SK-N-SH treated with all-trans-retinoic acid at 6 μM for 48 hours (cell line): Measurements from ENCODE around the gene OR10G7.

ENCODE experiments used
- ATAC-seq: fragments of 200-7000 bp; cut with Tn5 transposase; 3 replicates; pipeline ENCODE4 v1.9.1; 2020; ENCODE audit warnings: mild to moderate bottlenecking, moderate library complexity
- ARNTL ChIP-seq: fragments of 450-650 bp; formaldehyde crosslinking; IDR thresholded peaks from 2 replicates; pipeline ENCODE4 v1.5.0; 2020; ENCODE audit warnings: low read depth, mild to moderate bottlenecking, moderate library complexity, borderline replicate concordance
- BACH2 ChIP-seq: fragments of 250-450 bp; sonication (Bioruptor Pico); IDR thresholded peaks from 2 replicates; pipeline ENCODE4 v1.9.0; 2021; ENCODE audit warnings: mild to moderate bottlenecking, borderline replicate concordance
- CSDC2 ChIP-seq: fragments of 250-450 bp; sonication (Bioruptor Pico); IDR thresholded peaks from 2 replicates; pipeline ENCODE4 v1.5.0; 2020; ENCODE audit warnings: mild to moderate bottlenecking, moderate library complexity
- CSRNP3 ChIP-seq: fragments of 250-450 bp; sonication (Bioruptor Pico); IDR thresholded peaks from 2 replicates; pipeline ENCODE4 v1.5.1; 2021; ENCODE audit warnings: mild to moderate bottlenecking, moderate library complexity
- ESRRG ChIP-seq: fragments of 250-450 bp; sonication (Bioruptor Pico); IDR thresholded peaks from 2 replicates; pipeline ENCODE4 v1.6.1; 2021; ENCODE audit warnings: mild to moderate bottlenecking
- GLIS3 ChIP-seq: fragments of 250-450 bp; sonication (Bioruptor Pico); IDR thresholded peaks from 2 replicates; pipeline ENCODE4 v1.5.0; 2020; ENCODE audit warnings: mild to moderate bottlenecking, moderate library complexity
- ISL1 ChIP-seq: fragments of 250-450 bp; sonication (Bioruptor Pico); IDR thresholded peaks from 2 replicates; pipeline ENCODE4 v2.1.2; 2022; ENCODE audit warnings: mild to moderate bottlenecking, moderate library complexity
- OSR1 ChIP-seq: fragments of 250-450 bp; sonication (Bioruptor Pico); IDR thresholded peaks from 2 replicates; pipeline ENCODE4 v1.8.0; 2022; ENCODE audit warnings: moderate library complexity, mild to moderate bottlenecking, inconsistent platforms
- PATZ1 ChIP-seq: fragments of 250-450 bp; sonication (Bioruptor Pico); IDR thresholded peaks from 2 replicates; pipeline ENCODE4 v1.8.0; 2020; ENCODE audit warnings: mild to moderate bottlenecking, moderate library complexity, borderline replicate concordance
- POU6F1 ChIP-seq: fragments of 250-450 bp; sonication (Bioruptor Pico); IDR thresholded peaks from 2 replicates; pipeline ENCODE4 v1.8.0; 2021; ENCODE audit warnings: low read depth, mild to moderate bottlenecking, moderate library complexity, borderline replicate concordance
- PPARA ChIP-seq: fragments of 250-450 bp; sonication (Bioruptor Pico); IDR thresholded peaks from 2 replicates; pipeline ENCODE4 v1.5.0; 2020; ENCODE audit warnings: mild to moderate bottlenecking, borderline replicate concordance
- RARB ChIP-seq: fragments of 250-450 bp; sonication (Bioruptor Pico); IDR thresholded peaks from 2 replicates; pipeline ENCODE4 v1.8.0; 2021; ENCODE audit warnings: mild to moderate bottlenecking, moderate library complexity
- SNAI2 ChIP-seq: fragments of 250-450 bp; sonication (Bioruptor Pico); IDR thresholded peaks from 2 replicates; pipeline ENCODE4 v1.5.0; 2020; ENCODE audit warnings: mild to moderate bottlenecking, moderate library complexity
- TCF4 ChIP-seq: fragments of 250-450 bp; sonication (Bioruptor Pico); IDR thresholded peaks from 2 replicates; pipeline ENCODE4 v1.8.0; 2021; ENCODE audit warnings: mild to moderate bottlenecking, moderate library complexity, borderline replicate concordance
- TOX ChIP-seq: fragments of 250-450 bp; sonication (Bioruptor Pico); IDR thresholded peaks from 2 replicates; pipeline ENCODE4 v1.8.0; 2021; ENCODE audit warnings: mild to moderate bottlenecking, moderate library complexity, borderline replicate concordance
- TSHZ2 ChIP-seq: fragments of 250-450 bp; sonication (Bioruptor Pico); IDR thresholded peaks from 2 replicates; pipeline ENCODE4 v1.5.0; 2020; ENCODE audit warnings: mild to moderate bottlenecking, moderate library complexity
- ZC3H10 ChIP-seq: fragments of 250-450 bp; sonication (Bioruptor Pico); IDR thresholded peaks from 2 replicates; pipeline ENCODE4 v1.5.1; 2021; ENCODE audit warnings: mild to moderate bottlenecking, moderate library complexity
- ZNF565 ChIP-seq: fragments of 450-650 bp; formaldehyde crosslinking; conservative IDR thresholded peaks from 2 replicates; pipeline ENCODE4 v1.5.0; 2020; ENCODE audit warnings: low read depth, mild to moderate bottlenecking, moderate library complexity
- ZNF70 ChIP-seq: fragments of 450-650 bp; formaldehyde crosslinking; IDR thresholded peaks from 2 replicates; pipeline ENCODE4 v1.5.0; 2020; ENCODE audit warnings: mild to moderate bottlenecking, moderate library complexity
- TF ChIP-seq, protein P1 (sequence below): fragments of 250-450 bp; sonication (Bioruptor Pico); IDR thresholded peaks from 2 replicates; pipeline ENCODE4 v1.5.1; 2020; ENCODE audit warnings: low read depth, mild to moderate bottlenecking, moderate library complexity

OR10G7 gene

GRCh38 chr11:124070915-124071622 is 29.9 kb upstream of the OR10G7 start:
- TF ChIP-seq TOX (CRISPR knock-in tag) (no peak), CSRNP3 (CRISPR knock-in tag) (no peak), POU6F1 (CRISPR knock-in tag) (no peak), BACH2 (no peak), RARB (CRISPR knock-in tag) (no peak), PATZ1 (CRISPR knock-in tag) (no peak), ESRRG (CRISPR knock-in tag) (no peak), CSDC2 (CRISPR knock-in tag) (no peak), ISL1 (CRISPR knock-in tag) (no peak), TSHZ2 (no peak), TCF4 (CRISPR knock-in tag) (no peak), PPARA (CRISPR knock-in tag) (no peak), ZC3H10 (CRISPR knock-in tag) (no peak), ARNTL (CRISPR knock-in tag) (no peak)
- TF ChIP-seq, protein P1, sequence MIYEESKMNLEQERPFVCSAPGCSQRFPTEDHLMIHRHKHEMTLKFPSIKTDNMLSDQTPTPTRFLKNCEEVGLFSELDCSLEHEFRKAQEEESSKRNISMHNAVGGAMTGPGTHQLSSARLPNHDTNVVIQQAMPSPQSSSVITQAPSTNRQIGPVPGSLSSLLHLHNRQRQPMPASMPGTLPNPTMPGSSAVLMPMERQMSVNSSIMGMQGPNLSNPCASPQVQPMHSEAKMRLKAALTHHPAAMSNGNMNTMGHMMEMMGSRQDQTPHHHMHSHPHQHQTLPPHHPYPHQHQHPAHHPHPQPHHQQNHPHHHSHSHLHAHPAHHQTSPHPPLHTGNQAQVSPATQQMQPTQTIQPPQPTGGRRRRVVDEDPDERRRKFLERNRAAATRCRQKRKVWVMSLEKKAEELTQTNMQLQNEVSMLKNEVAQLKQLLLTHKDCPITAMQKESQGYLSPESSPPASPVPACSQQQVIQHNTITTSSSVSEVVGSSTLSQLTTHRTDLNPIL (CRISPR knock-in tag), result no peak
- ATAC-seq, result peak; percentile 37; the same call in 1 of the 3 replicates

- peak; percentile 98 for ATAC-seq
- TF ChIP-seq GLIS3 (CRISPR knock-in tag) (no peak), SNAI2 (no peak), RARB (CRISPR knock-in tag) (no peak), TOX (CRISPR knock-in tag) (no peak), CSDC2 (CRISPR knock-in tag) (no peak), ZNF565 (CRISPR knock-in tag) (no peak)
These were observed 28.6 kb upstream of the OR10G7 start for GRCh38 chr11:124069429-124070401.

GRCh38 chr11:124068601-124069110 is 27.5 kb upstream of the OR10G7 start:
- no peak for TF ChIP-seq SNAI2
- TF ChIP-seq ZNF565 (CRISPR knock-in tag), result no peak
- TF ChIP-seq OSR1, result no peak
- TF ChIP-seq ZNF70 (CRISPR knock-in tag), result no peak
- TF ChIP-seq, all 23 proteins: peak for 0
- no peak for ATAC-seq
